Ovary (tissue), 10 donors: ENCODE results near the gene NOCT. TPM values are rescaled to one million over a fixed set of nuclear protein-coding genes. Genes with fewer than 3 reads are reported as not detected.

Experiments
- DNase-seq, 5 donors: peaks; one replicate each; pipeline ENCODE4 v3.0.0-alpha.2; 2019 to 2020
- H3K27ac ChIP-seq, 2 donors: fragments of 200-600 bp; one replicate each; pipeline versions ENCODE4 v1.5.1 to v1.8.0; 2019 to 2022
- H3K27me3 ChIP-seq: fragments of 200-600 bp; one replicate; pipeline ENCODE4 v1.8.0; 2022
- H3K36me3 ChIP-seq: fragments of 200-600 bp; sonication (generic); one replicate; pipeline ENCODE4 v1.5.1; 2019
- H3K4me1 ChIP-seq: one replicate; pipeline ENCODE4 v1.8.1; 2013; ENCODE audit warnings: mild to moderate bottlenecking, moderate library complexity; ENCODE audit not compliant: insufficient read depth
- H3K4me3 ChIP-seq: fragments of 200-600 bp; sonication (generic); one replicate; pipeline ENCODE4 v1.5.1; 2017
- H3K9me3 ChIP-seq, 2 donors: fragments of 200-600 bp in 1 of 2; sonication (generic) in 1 of 2; one replicate each; pipeline versions ENCODE4 v1.5.1 to v1.8.1; 2013 to 2019; ENCODE audit warnings: mild to moderate bottlenecking in 1 of 2, moderate library complexity in 1 of 2
- EP300 ChIP-seq: sonication (generic); formaldehyde crosslinking; IDR thresholded peaks from one replicate; pipeline ENCODE4 v1.6.1; 2017; ENCODE audit warnings: antibody characterized with exemption
- POLR2A ChIP-seq: fragments of 450-650 bp; IDR thresholded peaks from one replicate; pipeline ENCODE4 v1.6.1; 2017; ENCODE audit warnings: antibody characterized with exemption, mild to moderate bottlenecking, moderate library complexity
- WGBS, 3 donors: extraction: QIAGEN DNeasy Blood & Tissue Kit in 1 of 3; methylation state at CpG; one replicate each; pipeline versions ENCODE4 v1.1.5 to v1.1.7; 2013 to 2017; 5-methylcytosine and 5-hydroxymethylcytosine counted together
- intact Hi-C, 4 donors: fragments of 100-400 bp; cut with DNase I; formaldehyde crosslinking; loops; one replicate each; pipeline versions ENCODE4 v1.11.0 to v1.15.1; 2022 to 2023
- long read RNA-seq, 3 donors: library from polyadenylated mRNA in 2 of 3; unstranded in 2 of 3; transcript quantifications; one replicate each; pipeline ENCODE4 v2.0.0 and lab custom pipeline, GENCODE V29; 2021 to 2026
- polyA plus RNA-seq, 2 donors: library from polyadenylated mRNA; stranded (reverse); fragments of 200-250 nt in 1 of 2; fragments of 350-450 nt in 1 of 2; fragmentation: Illumina TruSeq in 1 of 2; extraction: RNeasy Lipid Tissue Mini Kit (QIAGEN cat#74804) in 1 of 2; gene quantifications; one replicate each; pipeline ENCODE4 v1.2.3, GENCODE V29; 2013 to 2014
- total RNA-seq, 7 donors: library from RNA; depleted of rRNA in 2 of 7; stranded (reverse); fragments of >200 nt in 2 of 7; fragmentation: NEBNext Ultra II Directional in 3 of 7; extraction: Animal tissue kit (Norgen Biotek cat#: 25700) in 3 of 7; gene quantifications; one replicate each; pipeline versions ENCODE4 v1.1.0 to v1.2.4, GENCODE V29; 2016 to 2023
- TF ChIP-seq, protein P1 (sequence below), 3 donors: fragments of 450-650 bp in 2 of 3; fragments of 200-600 bp in 1 of 3; IDR thresholded peaks; one replicate each; pipeline versions ENCODE4 v1.5.1 to v1.8.0; 2016 to 2022; ENCODE audit warnings: antibody characterized with exemption in 3 of 3, mild to moderate bottlenecking in 1 of 3
- donor health status: DM: no; HTN: no; CAD: no; lungs with moderate emphysema.
- donor health status: DM: no; HTN: no; CAD: no.
- donor health status: Bipolar disorder and iron deficiency.
- donor health status: DM: yes; HTN: yes; CAD: no.
- donor health status: DM: no; HTN: no; CAD: no.
- donor health status: DM: yes; HTN: yes; CAD: no.

Gene NOCT
- total RNA-seq (1 to 10 TPM in 6 of 7 donors, under 1 TPM in 1; 0.97 to 5.9 (median 1.8) TPM), polyA plus RNA-seq (1 to 10 TPM in 1 of 2 donors, under 1 TPM in 1; 0.54 to 2.5 TPM)
- long read RNA-seq, donor 1, partial matches to known transcripts, result 0 of 1 reads
- long read RNA-seq, donor 1, other reads (novel, unspliced or antisense), result 1 of 1 reads
- long read RNA-seq, donor 2, partial matches to known transcripts, result 42 of 45 reads
- long read RNA-seq, donor 2, other reads (novel, unspliced or antisense), result 0 of 45 reads
- long read RNA-seq, donor 3, partial matches to known transcripts, result 0 of 1 reads
- long read RNA-seq, donor 3, other reads (novel, unspliced or antisense), result 1 of 1 reads

GRCh38 chr4:139015269-139015947 is at the start of gene NOCT:
Gene NOCT, plus strand, starts transcription at chr4:139015781. Its CDS starts 201 bp downstream, at chr4:139015982.
- DNase-seq, result peak; percentile 82 to 88 (median 86)
- WGBS, 3 donors, result 0 to 1% (median 1%) methylated on average over 53 to 62 of the region's 62 CpGs
- intact Hi-C loops, result no loop called here
- no peak for TF ChIP-seq POLR2A
- TF ChIP-seq EP300, result no peak
- TF ChIP-seq, protein P1, sequence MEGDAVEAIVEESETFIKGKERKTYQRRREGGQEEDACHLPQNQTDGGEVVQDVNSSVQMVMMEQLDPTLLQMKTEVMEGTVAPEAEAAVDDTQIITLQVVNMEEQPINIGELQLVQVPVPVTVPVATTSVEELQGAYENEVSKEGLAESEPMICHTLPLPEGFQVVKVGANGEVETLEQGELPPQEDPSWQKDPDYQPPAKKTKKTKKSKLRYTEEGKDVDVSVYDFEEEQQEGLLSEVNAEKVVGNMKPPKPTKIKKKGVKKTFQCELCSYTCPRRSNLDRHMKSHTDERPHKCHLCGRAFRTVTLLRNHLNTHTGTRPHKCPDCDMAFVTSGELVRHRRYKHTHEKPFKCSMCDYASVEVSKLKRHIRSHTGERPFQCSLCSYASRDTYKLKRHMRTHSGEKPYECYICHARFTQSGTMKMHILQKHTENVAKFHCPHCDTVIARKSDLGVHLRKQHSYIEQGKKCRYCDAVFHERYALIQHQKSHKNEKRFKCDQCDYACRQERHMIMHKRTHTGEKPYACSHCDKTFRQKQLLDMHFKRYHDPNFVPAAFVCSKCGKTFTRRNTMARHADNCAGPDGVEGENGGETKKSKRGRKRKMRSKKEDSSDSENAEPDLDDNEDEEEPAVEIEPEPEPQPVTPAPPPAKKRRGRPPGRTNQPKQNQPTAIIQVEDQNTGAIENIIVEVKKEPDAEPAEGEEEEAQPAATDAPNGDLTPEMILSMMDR (IDR thresholded peaks at IDR 0.05), result peak; percentile 7 to 60 (median 45)
- Histone ChIP-seq H3K27me3 (no peaks in the 10 kb centered on the region), H3K4me3 (peak within 1 kb of the TSS; percentile 40), H3K4me1 (peaks cover 2% of the 10 kb centered on the region), H3K9me3 (no peaks in the 10 kb centered on the region), H3K27ac (peak within 1 kb of the TSS; percentile 78 to 84), H3K36me3 (no peaks in the 10 kb centered on the region)

GRCh38 chr4:138967313-138967712 is 48.3 kb upstream of the NOCT start:
- Histone ChIP-seq H3K27ac (no peak overlapping the region), H3K4me3 (no peak overlapping the region), H3K27me3 (no peaks in the 10 kb centered on the region), H3K36me3 (no peaks in the 10 kb centered on the region), H3K4me1 (no peaks in the 10 kb centered on the region), H3K9me3 (no peaks in the 10 kb centered on the region)
- intact Hi-C loops, result no loop called here
- TF ChIP-seq POLR2A, result no peak
- TF ChIP-seq, protein P1 (IDR thresholded peaks at IDR 0.05), result no peak
- no peak for TF ChIP-seq EP300
- 77 to 86% (median 82%) methylated on average over 3 of the region's 3 CpGs for WGBS, 3 donors
- no peak for DNase-seq

- Histone ChIP-seq H3K27me3 (no peaks in the 10 kb centered on the region), H3K27ac (no peak overlapping the region), H3K36me3 (no peaks in the 10 kb centered on the region), H3K9me3 (no peaks in the 10 kb centered on the region), H3K4me1 (no peaks in the 10 kb centered on the region), H3K4me3 (no peak overlapping the region)
- intact Hi-C loops, result no loop called here
- DNase-seq, result no peak
- 64 to 68% (median 68%) methylated on average over 9 of the region's 9 CpGs for WGBS, 3 donors
- TF ChIP-seq, protein P1 (IDR thresholded peaks at IDR 0.05), result no peak
- TF ChIP-seq POLR2A (no peak), EP300 (no peak)
These were observed 42.4 kb upstream of the NOCT start for GRCh38 chr4:138972956-138973801.

GRCh38 chr4:138975225-138975624 is 40.4 kb upstream of the NOCT start:
- intact Hi-C loops, result no loop called here
- Histone ChIP-seq H3K27ac (no peak overlapping the region), H3K4me1 (no peaks in the 10 kb centered on the region), H3K36me3 (no peaks in the 10 kb centered on the region), H3K4me3 (no peak overlapping the region), H3K9me3 (no peaks in the 10 kb centered on the region), H3K27me3 (no peaks in the 10 kb centered on the region)
- no peak for TF ChIP-seq POLR2A
- TF ChIP-seq, protein P1 (IDR thresholded peaks at IDR 0.05), result no peak
- TF ChIP-seq EP300, result no peak
- no peak for DNase-seq
- 76 to 85% (median 80%) methylated on average over 4 of the region's 4 CpGs for WGBS, 3 donors
